Right lobe of liver (tissue), 6 donors: ENCODE data around the gene MS4A5. TPM values are rescaled to one million over a fixed set of nuclear protein-coding genes. Genes with fewer than 3 reads are reported as not detected.

ENCODE experiments used
- ATAC-seq, 4 donors: fragments of 200-7000 bp; cut with Tn5 transposase; one replicate each; pipeline ENCODE4 v1.9.1; 2020; ENCODE audit warnings: mild to moderate bottlenecking in 4 of 4, moderate library complexity in 4 of 4
- DNase-seq, 3 donors: peaks; one replicate each; pipeline ENCODE4 v3.0.0-alpha.2; 2020
- H3K27ac ChIP-seq, 3 donors: fragments of 200-600 bp; one replicate each; pipeline ENCODE4 v1.8.0; 2022
- H3K27me3 ChIP-seq, 2 donors: fragments of 200-600 bp; one replicate each; pipeline ENCODE4 v1.8.0; 2022
- H3K36me3 ChIP-seq, 4 donors: fragments of 200-600 bp; sonication (generic) in 1 of 4; one replicate each; pipeline versions ENCODE4 v1.5.1 to v1.8.0; 2017 to 2022; ENCODE audit warnings: control low read depth in 1 of 4
- H3K4me1 ChIP-seq, 4 donors: fragments of 200-600 bp; sonication (generic) in 1 of 4; one replicate each; pipeline versions ENCODE4 v1.5.1 to v1.8.0; 2017 to 2022; ENCODE audit warnings: control low read depth in 1 of 4
- H3K4me3 ChIP-seq, 3 donors: fragments of 200-600 bp; one replicate each; pipeline ENCODE4 v1.8.0; 2022
- H3K9me3 ChIP-seq, 4 donors: fragments of 200-600 bp; sonication (generic) in 1 of 4; one replicate each; pipeline versions ENCODE4 v1.5.1 to v1.8.0; 2017 to 2022; ENCODE audit warnings: control low read depth in 1 of 4
- POLR2A ChIP-seq: fragments of 450-650 bp; IDR thresholded peaks from one replicate; pipeline ENCODE4 v1.6.1; 2017; ENCODE audit warnings: antibody characterized with exemption, mild to moderate bottlenecking
- WGBS: methylation state at CpG from one replicate; pipeline ENCODE4 v1.1.6; 2018; ENCODE audit warnings: low coverage, low lambda C conversion rate; ENCODE audit not compliant: insufficient coverage; ENCODE audit errors: missing lambda C conversion rate; 5-methylcytosine and 5-hydroxymethylcytosine counted together
- intact Hi-C, 2 donors: fragments of 100-400 bp; cut with DNase I; formaldehyde crosslinking; loops; one replicate each; pipeline versions ENCODE4 v1.11.2 to v1.14.1; 2022
- total RNA-seq, 6 experiments: library from RNA; depleted of rRNA in 2 of 6; stranded (reverse); fragments of >200 nt in 2 of 6; fragmentation: NEBNext Ultra II Directional in 3 of 6; extraction: Animal tissue kit (Norgen Biotek cat#: 25700) in 3 of 6; gene quantifications; one replicate each; pipeline versions ENCODE4 v1.1.0 to v1.2.4, GENCODE V29; 2016 to 2023
- TF ChIP-seq, protein P1 (sequence below), 4 donors: fragments of 200-600 bp in 3 of 4; fragments of 450-650 bp in 1 of 4; IDR thresholded peaks; one replicate each; pipeline versions ENCODE4 v1.5.1 to v1.8.0; 2016 to 2022; ENCODE audit warnings: antibody characterized with exemption in 4 of 4, mild to moderate bottlenecking in 2 of 4
- donor health status: DM: no; HTN: yes; CAD: no.
- donor health status: DM: no; HTN: no; CAD: no.
- donor health status: DM: no; HTN: no; CAD: no.
- donor health status: DM: no; HTN: yes; CAD: no.
- donor health status: DM: no; HTN: yes; CAD: no.

The MS4A5 gene
- total RNA-seq, 6 experiments from 2014 or later: not detected

DNA sequence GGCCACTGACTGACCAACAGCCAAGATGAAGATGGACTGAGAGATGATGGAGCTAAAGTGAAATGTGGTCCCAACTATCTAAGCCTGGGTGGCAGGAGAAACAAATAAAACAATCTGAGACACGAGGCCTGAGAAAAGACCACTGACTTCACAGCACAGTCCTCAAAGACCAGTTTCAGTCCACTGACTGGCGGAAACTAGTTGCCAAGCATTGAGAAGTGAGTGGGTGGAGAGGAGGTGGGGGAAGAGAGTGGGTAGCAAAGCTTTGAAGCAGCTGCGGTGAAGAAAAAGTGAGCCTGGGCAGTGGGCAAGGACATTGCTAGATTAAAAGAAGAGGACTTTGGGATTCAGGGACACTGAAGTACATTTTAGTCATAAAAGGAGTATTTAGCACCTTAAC, 28.2 kb downstream of the MS4A5 start:
- no peaks in the 10 kb centered on the region for H3K36me3 ChIP-seq
- no peaks in the 10 kb centered on the region for H3K27me3 ChIP-seq
- TF ChIP-seq POLR2A: no peak
- TF ChIP-seq, protein P1, sequence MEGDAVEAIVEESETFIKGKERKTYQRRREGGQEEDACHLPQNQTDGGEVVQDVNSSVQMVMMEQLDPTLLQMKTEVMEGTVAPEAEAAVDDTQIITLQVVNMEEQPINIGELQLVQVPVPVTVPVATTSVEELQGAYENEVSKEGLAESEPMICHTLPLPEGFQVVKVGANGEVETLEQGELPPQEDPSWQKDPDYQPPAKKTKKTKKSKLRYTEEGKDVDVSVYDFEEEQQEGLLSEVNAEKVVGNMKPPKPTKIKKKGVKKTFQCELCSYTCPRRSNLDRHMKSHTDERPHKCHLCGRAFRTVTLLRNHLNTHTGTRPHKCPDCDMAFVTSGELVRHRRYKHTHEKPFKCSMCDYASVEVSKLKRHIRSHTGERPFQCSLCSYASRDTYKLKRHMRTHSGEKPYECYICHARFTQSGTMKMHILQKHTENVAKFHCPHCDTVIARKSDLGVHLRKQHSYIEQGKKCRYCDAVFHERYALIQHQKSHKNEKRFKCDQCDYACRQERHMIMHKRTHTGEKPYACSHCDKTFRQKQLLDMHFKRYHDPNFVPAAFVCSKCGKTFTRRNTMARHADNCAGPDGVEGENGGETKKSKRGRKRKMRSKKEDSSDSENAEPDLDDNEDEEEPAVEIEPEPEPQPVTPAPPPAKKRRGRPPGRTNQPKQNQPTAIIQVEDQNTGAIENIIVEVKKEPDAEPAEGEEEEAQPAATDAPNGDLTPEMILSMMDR (IDR thresholded peaks at IDR 0.05): no peak
- ATAC-seq (no peak), DNase-seq (no peak)
- WGBS: 33% methylated on average over 3 of the region's 3 CpGs
- H3K27ac ChIP-seq: no peak overlapping the region
- intact Hi-C loops: no loop called here
- no peaks in the 10 kb centered on the region for H3K9me3 ChIP-seq
- no peaks in the 10 kb centered on the region for H3K4me1 ChIP-seq
- H3K4me3 ChIP-seq: no peak overlapping the region

DNA sequence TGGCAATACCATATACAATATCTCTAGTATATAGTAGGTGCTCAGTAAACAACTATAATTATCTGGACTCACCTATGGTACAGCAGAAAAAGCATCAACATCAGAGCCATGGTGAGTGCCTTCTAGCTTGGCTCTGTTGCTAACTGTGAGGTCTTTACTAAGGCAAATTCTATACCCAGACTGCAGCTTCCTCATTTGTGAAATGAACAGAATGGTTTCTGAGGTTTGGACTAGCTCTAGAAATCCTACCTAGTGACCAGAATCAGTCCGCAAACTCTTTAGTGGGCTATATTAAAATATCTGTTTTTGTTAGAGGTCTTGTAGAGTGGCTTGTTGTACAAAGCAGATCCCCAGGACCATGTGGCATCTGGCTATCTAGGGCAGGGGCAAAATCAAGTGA, 30.0 kb downstream of the MS4A5 start:
- TF ChIP-seq, protein P1 (IDR thresholded peaks at IDR 0.05): no peak
- TF ChIP-seq POLR2A: no peak
- DNase-seq (no peak), ATAC-seq (no peak)
- Histone ChIP-seq H3K27me3 (no peaks in the 10 kb centered on the region), H3K27ac (no peak overlapping the region), H3K36me3 (no peaks in the 10 kb centered on the region), H3K9me3 (no peaks in the 10 kb centered on the region), H3K4me3 (no peak overlapping the region), H3K4me1 (no peaks in the 10 kb centered on the region)
- intact Hi-C loops: no loop called here
- 43% methylated on average over 1 of the region's 1 CpG for WGBS

DNA sequence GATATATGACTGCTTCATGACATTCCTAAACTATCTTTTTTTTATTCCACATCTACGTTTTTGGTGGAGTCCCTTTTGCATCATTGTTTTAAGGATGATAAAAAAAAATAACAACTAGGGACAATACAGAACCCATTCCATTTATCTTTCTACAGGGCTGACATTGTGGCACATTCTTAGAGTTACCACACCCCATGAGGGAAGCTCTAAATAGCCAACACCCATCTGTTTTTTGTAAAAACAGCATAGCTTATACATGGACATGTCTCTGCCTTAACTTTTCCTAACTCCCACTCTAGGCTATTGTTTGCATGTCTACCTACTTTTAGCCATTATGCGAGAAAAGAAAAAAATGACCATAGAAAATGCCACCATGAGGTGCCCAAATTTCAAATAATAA, 39.5 kb downstream of the MS4A5 start:
- Histone ChIP-seq H3K36me3 (no peaks in the 10 kb centered on the region), H3K27me3 (no peaks in the 10 kb centered on the region), H3K4me3 (no peak overlapping the region), H3K9me3 (no peaks in the 10 kb centered on the region), H3K27ac (no peak overlapping the region), H3K4me1 (no peaks in the 10 kb centered on the region)
- no peak for TF ChIP-seq POLR2A
- TF ChIP-seq, protein P1 (IDR thresholded peaks at IDR 0.05): no peak
- 34% methylated on average over 2 of the region's 2 CpGs for WGBS
- DNase-seq (no peak), ATAC-seq (no peak)
- intact Hi-C loops: no loop called here

DNA sequence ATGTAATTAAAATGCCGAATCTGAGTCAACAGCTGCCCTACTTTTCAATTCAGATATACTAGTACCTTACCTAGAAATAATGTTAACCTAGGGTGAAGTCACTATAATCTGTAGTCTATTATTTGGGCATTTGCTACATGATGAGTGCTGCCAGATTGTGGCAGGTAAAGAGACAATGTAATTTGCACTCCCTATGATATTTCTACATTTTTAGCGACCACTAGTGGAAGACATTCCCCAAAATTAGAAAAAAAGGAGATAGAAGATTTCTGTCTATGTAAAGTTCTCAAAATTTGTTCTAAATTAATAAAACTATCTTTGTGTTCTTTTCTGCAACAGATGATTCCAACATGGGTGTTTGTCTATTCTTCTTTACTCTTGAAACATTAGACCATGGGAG, 40.4 kb downstream of the MS4A5 start:
- WGBS: 39% methylated on average over 2 of the region's 2 CpGs

More for the DNA sequence above, 40.4 kb downstream of the MS4A5 start:
- no peaks in the 10 kb centered on the region for H3K36me3 ChIP-seq
- no peaks in the 10 kb centered on the region for H3K4me1 ChIP-seq
- TF ChIP-seq, protein P1 (IDR thresholded peaks at IDR 0.05): no peak
- TF ChIP-seq POLR2A: no peak
- no peak overlapping the region for H3K27ac ChIP-seq
- H3K4me3 ChIP-seq: no peak overlapping the region
- intact Hi-C loops: no loop called here
- ATAC-seq: no peak
- DNase-seq: no peak
- no peaks in the 10 kb centered on the region for H3K9me3 ChIP-seq
- no peaks in the 10 kb centered on the region for H3K27me3 ChIP-seq
